Breast epithelium (tissue), 3 donors: ENCODE results near the gene AGPAT3.

Source experiments
- CTCF ChIP-seq, 3 donors: fragments of 450-650 bp; IDR thresholded peaks; one replicate each; pipeline ENCODE4 v1.5.1; 2016 to 2017; ENCODE audit warnings: antibody characterized with exemption in 3 of 3, mild to moderate bottlenecking in 3 of 3, moderate library complexity in 3 of 3
- POLR2A ChIP-seq: fragments of 450-650 bp; IDR thresholded peaks from one replicate; pipeline ENCODE4 v1.6.1; 2016; ENCODE audit warnings: antibody characterized with exemption, mild to moderate bottlenecking, moderate library complexity

- TF ChIP-seq CTCF (IDR thresholded peaks at IDR 0.05) = no peak
- no peak for TF ChIP-seq POLR2A
Measured at GRCh38 chr21:43931489-43931888, 66.5 kb downstream of the AGPAT3 start.
